GM11168 (cell line): Measurements from ENCODE around the gene TSSC4.

Source experiments
- in situ Hi-C: fragments of 300-500 bp; cut with MboI; formaldehyde crosslinking; loops from one replicate; pipeline ENCODE4 v1.12.0; 2022; ENCODE audit warnings: low sequenced_read_pairs; ENCODE audit not compliant: unreplicated experiment

TSSC4 gene

GRCh38 chr11:2368851-2369180, 31.7 kb upstream of the TSSC4 start:
- in situ Hi-C loops, result no loop called here

GRCh38 chr11:2369320-2369719, 31.2 kb upstream of the TSSC4 start:
- in situ Hi-C loops, result no loop called here

GRCh38 chr11:2369896-2370295, 30.7 kb upstream of the TSSC4 start:
- in situ Hi-C loops, result no loop called here

- in situ Hi-C loops, result no loop called here
Observed at GRCh38 chr11:2374456-2375201, 25.9 kb upstream of the TSSC4 start.

GRCh38 chr11:2375341-2375853, 25.2 kb upstream of the TSSC4 start:
- in situ Hi-C loops, result no loop called here

GRCh38 chr11:2375964-2376551, 24.5 kb upstream of the TSSC4 start:
- in situ Hi-C loops, result no loop called here

- in situ Hi-C loops, result no loop called here
Observed at GRCh38 chr11:2376751-2377451, 23.6 kb upstream of the TSSC4 start, which contains the start of gene CD81. CD81 (plus strand) TSS chr11:2377310; CDS start chr11:2377550, 240 bp downstream.

GRCh38 chr11:2377511-2378443, 22.8 kb upstream of the TSSC4 start:
- in situ Hi-C loops, result no loop called here

GRCh38 chr11:2378527-2379210, 21.9 kb upstream of the TSSC4 start:
- in situ Hi-C loops, result no loop called here

- in situ Hi-C loops, result no loop called here
Observed at GRCh38 chr11:2379466-2380174, 20.9 kb upstream of the TSSC4 start.

GRCh38 chr11:2380396-2380795, 20.2 kb upstream of the TSSC4 start:
- in situ Hi-C loops, result no loop called here

GRCh38 chr11:2380807-2381350, 19.7 kb upstream of the TSSC4 start:
- in situ Hi-C loops, result no loop called here

GRCh38 chr11:2381494-2382128, 18.9 kb upstream of the TSSC4 start:
- in situ Hi-C loops, result no loop called here

- in situ Hi-C loops, result no loop called here
Observed at GRCh38 chr11:2382129-2382517, 18.4 kb upstream of the TSSC4 start.

- in situ Hi-C loops, result no loop called here
Observed at GRCh38 chr11:2382936-2383851, 17.4 kb upstream of the TSSC4 start.

GRCh38 chr11:2383852-2384804, 16.4 kb upstream of the TSSC4 start:
- in situ Hi-C loops, result no loop called here
